Measurements from ENCODE around the gene PKIG. TPM values are rescaled to one million over a fixed set of nuclear protein-coding genes. Genes with fewer than 3 reads are reported as not detected.

PKIG gene
- total and polyA plus RNA-seq, 2 of the 8 experiments (the other 6 are each of a cell fraction or from before 2014, with no cell fraction given) = 26.7 to 34.3 TPM

GRCh38 chr20:44621939-44622338 lies 39.6 kb downstream of the PKIG start:
- peaks cover 3 to 13% of the 10 kb centered on the region in 2 experiments for H4K20me1 ChIP-seq (replicated peaks in 1 of 2; ENCODE audit: control insufficient read depth in 1 of 2, insufficient read depth in 2 of 2, low read length in 2 of 2)
- H2BK12ac ChIP-seq (ENCODE audit: low read depth, low read length) = no peak overlapping the region
- 88% methylated on average over 8 of the region's 8 CpGs; no CpG with 5 or more reads in 1 of the 2 experiments for WGBS, 2 experiments (ENCODE audit: extremely low coverage in 1 of 2, insufficient coverage in 1 of 2, insufficient read length in 1 of 2, insufficient replicate concordance in 2 of 2, low coverage in 1 of 2, low lambda C conversion rate in 2 of 2, missing lambda C conversion rate in 1 of 2)
- H3K4me1 ChIP-seq (replicated peaks in 1 of 4; ENCODE audit: control insufficient read depth in 3 of 4, insufficient read depth in 4 of 4, low read length in 3 of 4) = peaks cover 0 to 9% (median 4%) of the 10 kb centered on the region in 4 experiments; a peak in 5 of 7 replicates
- H3K4me2 ChIP-seq (ENCODE audit: insufficient read depth in 1 of 2, low read depth in 2 of 2, low read length in 2 of 2) = no peak overlapping the region
- H3K4me3 ChIP-seq (ENCODE audit: extremely low read depth in 1 of 4, insufficient read depth in 2 of 4, low read depth in 3 of 4, low read length in 4 of 4) = no peak overlapping the region
- no peak overlapping the region for H3K23ac ChIP-seq (ENCODE audit: insufficient read length)
- H3K18ac ChIP-seq (ENCODE audit: extremely low read depth, low read length) = no peak overlapping the region
- no peak overlapping the region for H4K91ac ChIP-seq (replicated peaks; ENCODE audit: insufficient read length, low read length)
- H3K56ac ChIP-seq (replicated peaks; ENCODE audit: insufficient read length, low read depth, low read length) = no peak overlapping the region
- H4K5ac ChIP-seq (ENCODE audit: insufficient read length, low read depth, low read length) = no peak overlapping the region
- H2BK120ac ChIP-seq (replicated peaks; ENCODE audit: low read depth, low read length) = no peak overlapping the region
- H3K9ac ChIP-seq (replicated peaks in 1 of 4; ENCODE audit: extremely low read depth in 1 of 4, low read depth in 3 of 4, low read length in 3 of 4) = no peak overlapping the region
- H2BK5ac ChIP-seq (ENCODE audit: low read depth, low read length) = no peak overlapping the region
- H3K23me2 ChIP-seq (ENCODE audit: low read depth, low read length) = no peaks in the 10 kb centered on the region
- no peaks in the 10 kb centered on the region for H3K79me1 ChIP-seq (ENCODE audit: low read depth, low read length)
- ChIA-PET CTCF (ENCODE audit: partially characterized antibody) (interaction anchor here (0.7 kb wide), 1 partner anchor 62 kb away, joined by 3 read pairs; no protein-coding TSS in a partner anchor), POLR2A (ENCODE audit: partially characterized antibody) (no interaction called here)
- peaks cover 4 to 10% (median 7%) of the 10 kb centered on the region in 4 experiments; a peak in 5 of 8 replicates for H3K36me3 ChIP-seq (ENCODE audit: control insufficient read depth in 2 of 4, insufficient read depth in 4 of 4, low read length in 3 of 4)
- H3K27ac ChIP-seq (ENCODE audit: low read depth, low read length) = no peak overlapping the region
- no peak overlapping the region for H2AK5ac ChIP-seq (ENCODE audit: low read depth, low read length)
- no peak for FAIRE-seq
- no peak overlapping the region for H2BK20ac ChIP-seq (ENCODE audit: low read length)
- no peak overlapping the region for H2AFZ ChIP-seq (ENCODE audit: low read length)
- no peaks in the 10 kb centered on the region for H3K9me3 ChIP-seq (ENCODE audit: insufficient read depth in 2 of 2, low read depth in 1 of 2, low read length in 1 of 2)
- no peak overlapping the region for H4K8ac ChIP-seq (ENCODE audit: extremely low read depth, insufficient read depth, low read length)
- no peak overlapping the region for H3K14ac ChIP-seq (ENCODE audit: insufficient read length)
- DNase-seq (ENCODE audit: low read depth in 1 of 2, low spot score in 2 of 2) = no peak
- no peak overlapping the region for H2BK15ac ChIP-seq (ENCODE audit: low read length)
- H3K27me3 ChIP-seq (replicated peaks in 1 of 4; ENCODE audit: control insufficient read depth in 3 of 4, extremely low read depth in 1 of 4, insufficient read depth in 3 of 4, low read length in 3 of 4) = peaks cover 0 to 3% (median 0%) of the 10 kb centered on the region in 4 experiments; a peak in 2 of 7 replicates
- H3K79me2 ChIP-seq (ENCODE audit: control insufficient read depth in 1 of 2, insufficient read depth in 2 of 2, low read length in 2 of 2) = no peaks in the 10 kb centered on the region
- no peak overlapping the region for H3K4ac ChIP-seq (replicated peaks; ENCODE audit: insufficient read length, low read depth, low read length)
- TF ChIP-seq ATF2 (IDR thresholded peaks at IDR 0.05; ENCODE audit: low read length) (no peak), TEAD4 (IDR thresholded peaks at IDR 0.05; ENCODE audit: low read depth, low read length) (no peak), SP1 (IDR thresholded peaks at IDR 0.05; ENCODE audit: low read depth, low read length) (no peak), E2F6 (IDR thresholded peaks at IDR 0.05) (no peak)
